ENCODE results near the gene HK1. TPM values are rescaled to one million over a fixed set of nuclear protein-coding genes. Genes with fewer than 3 reads are reported as not detected.
A peak's percentile ranks its signal among the peaks of the same experiment; 100 is the strongest.

The HK1 gene
- total RNA-seq, 4 donors from 2014 or later: 130 to 189 (median 142) TPM

- Histone ChIP-seq H3K27me3 (no peaks in the 10 kb centered on the region), H3K4me3 (no peak overlapping the region), H3K27ac (peak overlapping the region; percentile 34 to 93 (median 80)), H3K4me1 (peaks cover 20 to 81% (median 39%) of the 10 kb centered on the region in 3 donors), H3K9me3 (no peaks in the 10 kb centered on the region), H3K36me3 (peaks cover 11 to 45% (median 15%) of the 10 kb centered on the region in 3 donors)
- no peak for DNase-seq
- TF ChIP-seq POLR2A (IDR thresholded peaks at IDR 0.05) (no peak), CTCF (IDR thresholded peaks at IDR 0.05) (no peak)
- intact Hi-C loops (cut with DNase I): no loop called here
- 16 to 36% methylated on average over 3 to 4 of the region's 5 CpGs for WGBS, 2 donors
These were observed 128.1 kb downstream of the HK1 start for GRCh38 chr10:69406302-69406811.

- peak overlapping the region; percentile 34 to 93 (median 80) for H3K27ac ChIP-seq
- no peak for TF ChIP-seq CTCF (IDR thresholded peaks at IDR 0.05)
- no peak for TF ChIP-seq POLR2A (IDR thresholded peaks at IDR 0.05)
- intact Hi-C loops (cut with DNase I): no loop called here
- peaks cover 5 to 39% (median 9%) of the 10 kb centered on the region in 3 donors for H3K36me3 ChIP-seq
- H3K27me3 ChIP-seq: no peaks in the 10 kb centered on the region
- H3K4me1 ChIP-seq: peaks cover 20 to 81% (median 42%) of the 10 kb centered on the region in 3 donors
- no peak overlapping the region for H3K4me3 ChIP-seq
- 79% methylated on average over 3 to 4 of the region's 6 CpGs for WGBS, 2 donors
- DNase-seq: no peak
- H3K9me3 ChIP-seq: no peaks in the 10 kb centered on the region
These were observed 128.7 kb downstream of the HK1 start for GRCh38 chr10:69406816-69407580.

GRCh38 chr10:69407621-69408301 is 129.5 kb downstream of the HK1 start:
- Histone ChIP-seq H3K4me1 (peaks cover 20 to 81% (median 37%) of the 10 kb centered on the region in 3 donors), H3K4me3 (peak overlapping the region in 2 of 4 donors; percentile 10 to 39), H3K27ac (peak overlapping the region; percentile 41 to 93 (median 80)), H3K27me3 (no peaks in the 10 kb centered on the region), H3K36me3 (peaks cover 1 to 31% (median 2%) of the 10 kb centered on the region in 3 donors), H3K9me3 (no peaks in the 10 kb centered on the region)
- TF ChIP-seq CTCF (IDR thresholded peaks at IDR 0.05): peak in 2 of 6 experiments; percentile 14 to 18
- no peak for TF ChIP-seq POLR2A (IDR thresholded peaks at IDR 0.05)
- intact Hi-C loops (cut with DNase I): no loop called here
- no peak for DNase-seq
- WGBS, 2 donors: 58 to 69% methylated on average over 5 to 9 of the region's 14 CpGs

- Histone ChIP-seq H3K36me3 (peaks cover 0 to 24% (median 0%) of the 10 kb centered on the region in 3 donors), H3K4me1 (peaks cover 20 to 82% (median 34%) of the 10 kb centered on the region in 3 donors), H3K27me3 (no peaks in the 10 kb centered on the region), H3K4me3 (peak overlapping the region; percentile 16 to 66 (median 45)), H3K27ac (peak overlapping the region; percentile 78 to 94 (median 92)), H3K9me3 (no peaks in the 10 kb centered on the region)
- intact Hi-C loops (cut with DNase I): no loop called here
- 8 to 14% methylated on average over 13 to 14 of the region's 64 CpGs for WGBS, 2 donors
- TF ChIP-seq CTCF (IDR thresholded peaks at IDR 0.05): peak; percentile 54 to 84 (median 62)
- TF ChIP-seq POLR2A (IDR thresholded peaks at IDR 0.05): peak in 1 of 4 donors; percentile 36
- peak; percentile 73 for DNase-seq
These were observed 130.3 kb downstream of the HK1 start for GRCh38 chr10:69408318-69409175.
